ENCODE results near the gene TMEM31. TPM values are rescaled to one million over a fixed set of nuclear protein-coding genes. Genes with fewer than 3 reads are reported as not detected.

TMEM31 gene
- not detected in 2 replicates for total RNA-seq (2014; rRNA removed; shearing (Covaris generic))

- DNase-seq (ENCODE audit: low read depth): no peak
Measured at GRCh38 chrX:103710609-103711008, at the start of gene TMEM31. TSS of gene TMEM31 (plus strand) at chrX:103710909. CDS start at chrX:103712259, 1,350 bp downstream.

GRCh38 chrX:103663981-103664762 is 46.5 kb upstream of the TMEM31 start:
- DNase-seq (ENCODE audit: low read depth): no peak

GRCh38 chrX:103666202-103667107 is 44.3 kb upstream of the TMEM31 start:
- DNase-seq (ENCODE audit: low read depth): no peak

GRCh38 chrX:103669745-103670144 is 41.0 kb upstream of the TMEM31 start:
- no peak for DNase-seq (ENCODE audit: low read depth)

- DNase-seq (ENCODE audit: low read depth): no peak
Measured at GRCh38 chrX:103674531-103675454, 35.9 kb upstream of the TMEM31 start.

- no peak for DNase-seq (ENCODE audit: low read depth)
Measured at GRCh38 chrX:103678199-103678993, 32.3 kb upstream of the TMEM31 start.

- DNase-seq (ENCODE audit: low read depth): no peak
Measured at GRCh38 chrX:103681443-103681842, 29.3 kb upstream of the TMEM31 start.

- DNase-seq (ENCODE audit: low read depth): no peak
Measured at GRCh38 chrX:103685396-103685795, 25.3 kb upstream of the TMEM31 start.

GRCh38 chrX:103686199-103687072 is 24.3 kb upstream of the TMEM31 start, which contains the start of gene MORF4L2:
TSS of gene MORF4L2 (minus strand) at chrX:103686699. CDS start at chrX:103677027, 9,672 bp downstream.
- DNase-seq (ENCODE audit: low read depth): peak; percentile 97

GRCh38 chrX:103687073-103687695 is 23.5 kb upstream of the TMEM31 start:
- DNase-seq (ENCODE audit: low read depth): peak; percentile 70

GRCh38 chrX:103687696-103688201 is 23.0 kb upstream of the TMEM31 start:
- peak; percentile 70 for DNase-seq (ENCODE audit: low read depth)

GRCh38 chrX:103688946-103689345 is 21.8 kb upstream of the TMEM31 start:
- peak; percentile 24 for DNase-seq (ENCODE audit: low read depth)

GRCh38 chrX:103691059-103691458 is 19.6 kb upstream of the TMEM31 start:
- DNase-seq (ENCODE audit: low read depth): no peak

- no peak for DNase-seq (ENCODE audit: low read depth)
Measured at GRCh38 chrX:103697687-103698086, 13.0 kb upstream of the TMEM31 start.

- DNase-seq (ENCODE audit: low read depth): no peak
Measured at GRCh38 chrX:103699243-103699642, 11.5 kb upstream of the TMEM31 start.

- DNase-seq (ENCODE audit: low read depth): no peak
Measured at GRCh38 chrX:103704863-103705262, 5.8 kb upstream of the TMEM31 start.

- DNase-seq (ENCODE audit: low read depth): peak; percentile 40
Measured at GRCh38 chrX:103716962-103717361, 6.3 kb downstream of the TMEM31 start.

- no peak for DNase-seq (ENCODE audit: low read depth)
Measured at GRCh38 chrX:103718120-103718519, 7.4 kb downstream of the TMEM31 start.

GRCh38 chrX:103722505-103722904 is 11.8 kb downstream of the TMEM31 start:
- DNase-seq (ENCODE audit: low read depth): peak; percentile 16
